ENCODE results near the gene GABARAP.
A peak's percentile ranks its signal among the peaks of the same experiment; 100 is the strongest.

The GABARAP gene

GRCh38 chr17:7218758-7219157 is 23.5 kb downstream of the GABARAP start (continued):
- TF ChIP-seq ZNF510 (tag by site-specific recombination; IDR thresholded peaks at IDR 0.05; ENCODE audit: insufficient replicate concordance), result no peak
- no peak for TF ChIP-seq ZNF404 (tag by site-specific recombination; IDR thresholded peaks at IDR 0.05)
- no peak for TF ChIP-seq PBX3 (CRISPR knock-in tag; IDR thresholded peaks at IDR 0.05)
- TF ChIP-seq RBAK (tag by site-specific recombination; IDR thresholded peaks at IDR 0.05), result no peak
- no peak for TF ChIP-seq ZNF629 (tag by site-specific recombination; IDR thresholded peaks at IDR 0.05)
- no peak for TF ChIP-seq ZNF175 (tag by site-specific recombination; IDR thresholded peaks at IDR 0.05)
- no peak for TF ChIP-seq ZBTB17 (tag by site-specific recombination; IDR thresholded peaks at IDR 0.05)
- TF ChIP-seq ZNF473 (tag by site-specific recombination; IDR thresholded peaks at IDR 0.05), result no peak
- no peak for TF ChIP-seq ZSCAN4 (tag by site-specific recombination; IDR thresholded peaks at IDR 0.05)
- no peak for TF ChIP-seq BCL11B (tag by site-specific recombination; IDR thresholded peaks at IDR 0.05; ENCODE audit: low read depth)
- TF ChIP-seq ZNF169 (tag by site-specific recombination; IDR thresholded peaks at IDR 0.05), result no peak
- no peak for TF ChIP-seq ZNF518A (tag by site-specific recombination; conservative IDR thresholded peaks at IDR 0.05; ENCODE audit: low read depth)

- ChIA-PET CTCF (interaction anchor here (0.5 to 4.2 kb wide), 3 partner anchors 12 to 172 kb away, joined by 3 to 34 read pairs (median 4); no protein-coding TSS in a partner anchor), POLR2A (interaction anchor here (9.8 kb wide), 1 partner anchor 18 kb away, joined by 284 read pairs; the partner anchor contains the start of genes DVL2, GABARAP and PHF23)
- Histone ChIP-seq H3K4me1 (ENCODE audit: control insufficient read depth, insufficient read depth, low read length) (peaks cover 11% of the 10 kb centered on the region), H3K27ac (ENCODE audit: extremely low read depth, low read depth, low read length) (no peak overlapping the region), H3K9me3 (ENCODE audit: control insufficient read depth, insufficient read depth, low read depth, low read length) (no peaks in the 10 kb centered on the region), H3K36me3 (ENCODE audit: control insufficient read depth in 2 of 2, insufficient read depth in 1 of 2, low read length in 2 of 2) (peaks cover under 1 to 23% of the 10 kb centered on the region in 2 experiments; a peak in 2 of 3 replicates), H3K4me3 (ENCODE audit: low read depth, low read length) (no peak overlapping the region)
- TF ChIP-seq ZNF561 (tag by site-specific recombination; IDR thresholded peaks at IDR 0.05; ENCODE audit: borderline replicate concordance) (0 out of 2 replicates have a peak, but pooled peaks have one; percentile 36), ZNF610 (tag by site-specific recombination; IDR thresholded peaks at IDR 0.05; ENCODE audit: borderline replicate concordance) (no peak), ZBTB1 (tag by site-specific recombination; IDR thresholded peaks at IDR 0.05) (no peak)
Observed at GRCh38 chr17:7218166-7218565, 24.1 kb downstream of the GABARAP start.
